Measurements from ENCODE around the gene TDRD10. TPM values are rescaled to one million over a fixed set of nuclear protein-coding genes. Genes with fewer than 3 reads are reported as not detected.

The TDRD10 gene
- total and polyA plus RNA-seq, 8 donors, result 0.13 to 4.7 (median 0.39) TPM

GRCh38 chr1:154590756-154591155 is 88.7 kb downstream of the TDRD10 start:
- intact Hi-C loops (cut with DNase I), result no loop called here
- no peak for FAIRE-seq
- Histone ChIP-seq H3K4me3 (no peak overlapping the region), H3K27ac (no peak overlapping the region), H3K27me3 (no peaks in the 10 kb centered on the region), H3K4me1 (no peaks in the 10 kb centered on the region), H3K36me3 (peaks cover 10 to 74% (median 72%) of the 10 kb centered on the region in 3 donors), H3K9me3 (no peaks in the 10 kb centered on the region)
- WGBS, 2 donors, result 49 to 59% methylated on average over 5 of the region's 5 CpGs
- no peak for DNase-seq
- no peak for ATAC-seq
- TF ChIP-seq CTCF (IDR thresholded peaks at IDR 0.05), result no peak

GRCh38 chr1:154591206-154591605 is 89.2 kb downstream of the TDRD10 start:
- Histone ChIP-seq H3K27ac (no peak overlapping the region), H3K9me3 (no peaks in the 10 kb centered on the region), H3K27me3 (no peaks in the 10 kb centered on the region), H3K4me1 (no peaks in the 10 kb centered on the region), H3K36me3 (peaks cover 10 to 74% (median 73%) of the 10 kb centered on the region in 3 donors), H3K4me3 (no peak overlapping the region)
- ATAC-seq (no peak), FAIRE-seq (no peak), DNase-seq (no peak)
- 93 to 98% methylated on average over 7 of the region's 7 CpGs for WGBS, 2 donors
- no peak for TF ChIP-seq CTCF (IDR thresholded peaks at IDR 0.05)
- intact Hi-C loops (cut with DNase I), result no loop called here

GRCh38 chr1:154593390-154593789 is 91.4 kb downstream of the TDRD10 start:
- intact Hi-C loops (cut with DNase I), result no loop called here
- Histone ChIP-seq H3K27ac (no peak overlapping the region), H3K27me3 (no peaks in the 10 kb centered on the region), H3K4me3 (no peak overlapping the region), H3K9me3 (no peaks in the 10 kb centered on the region), H3K4me1 (no peaks in the 10 kb centered on the region), H3K36me3 (peaks cover 5 to 73% (median 73%) of the 10 kb centered on the region in 3 donors)
- TF ChIP-seq CTCF (IDR thresholded peaks at IDR 0.05), result no peak
- FAIRE-seq (no peak), DNase-seq (no peak), ATAC-seq (no peak)

- FAIRE-seq (no peak), DNase-seq (no peak), ATAC-seq (no peak)
- no peaks in the 10 kb centered on the region for H3K4me1 ChIP-seq
- peaks cover 0 to 59% (median 59%) of the 10 kb centered on the region in 3 donors for H3K36me3 ChIP-seq
- no peak for TF ChIP-seq CTCF (IDR thresholded peaks at IDR 0.05)
- H3K4me3 ChIP-seq, result no peak overlapping the region
- H3K9me3 ChIP-seq, result no peaks in the 10 kb centered on the region
- no peaks in the 10 kb centered on the region for H3K27me3 ChIP-seq
- no peak overlapping the region for H3K27ac ChIP-seq
- intact Hi-C loops (cut with DNase I), result no loop called here
- 85% methylated on average over 7 of the region's 7 CpGs for WGBS, 2 donors
Measured at GRCh38 chr1:154594811-154595210, 92.8 kb downstream of the TDRD10 start.

GRCh38 chr1:154595621-154596020 is 93.6 kb downstream of the TDRD10 start:
- no peak for TF ChIP-seq CTCF (IDR thresholded peaks at IDR 0.05)
- Histone ChIP-seq H3K36me3 (peaks cover 0 to 54% (median 50%) of the 10 kb centered on the region in 3 donors), H3K9me3 (no peaks in the 10 kb centered on the region), H3K27ac (no peak overlapping the region), H3K4me1 (no peaks in the 10 kb centered on the region), H3K4me3 (no peak overlapping the region), H3K27me3 (no peaks in the 10 kb centered on the region)
- intact Hi-C loops (cut with DNase I), result no loop called here
- WGBS, 2 donors, result 83 to 87% methylated on average over 1 of the region's 1 CpG
- DNase-seq, result no peak
- ATAC-seq, result no peak
- FAIRE-seq, result peak; percentile 56

Other genes starting within 250 kb of the TDRD10 start
- 10 to 100 TPM; 36.7 to 61.1 (median 50.0) TPM for gene HAX1, start 229.6 kb upstream of the TDRD10 start, total RNA-seq
- 10 to 100 TPM; 95.2 to 96.2 TPM for gene HAX1, start 229.6 kb upstream of the TDRD10 start, polyA plus RNA-seq
- gene AQP10, start 181.1 kb upstream of the TDRD10 start, total RNA-seq, result under 1 TPM in 1 of 6 donors, not detected in 5; 0.09 TPM
- under 1 TPM in 1 of 2 donors, not detected in 1; 0.07 TPM for gene AQP10, start 181.1 kb upstream of the TDRD10 start, polyA plus RNA-seq
- 10 to 100 TPM in 1 of 6 donors, 1 to 10 TPM in 5; 3.7 to 14.4 (median 6.1) TPM for gene ATP8B2, start 176.7 kb upstream of the TDRD10 start, total RNA-seq
- 1 to 10 TPM; 6.2 to 9.9 TPM for gene ATP8B2, start 176.7 kb upstream of the TDRD10 start, polyA plus RNA-seq
- 10 to 100 TPM in 2 of 6 donors, 1 to 10 TPM in 4; 2.2 to 12.9 (median 7.1) TPM for gene IL6R, start 96.9 kb upstream of the TDRD10 start, total RNA-seq
- 10 to 100 TPM in 1 of 2 donors, 1 to 10 TPM in 1; 4.3 to 10.3 TPM for gene IL6R, start 96.9 kb upstream of the TDRD10 start, polyA plus RNA-seq
- gene SHE, start 193 bp downstream of the TDRD10 start, total RNA-seq, result 1 to 10 TPM; 1.0 to 2.7 (median 1.8) TPM
- 1 to 10 TPM; 3.0 to 7.3 TPM for gene SHE, start 193 bp downstream of the TDRD10 start, polyA plus RNA-seq
- 10 to 100 TPM; 32.9 to 52.2 (median 38.9) TPM for gene UBE2Q1, start 56.4 kb downstream of the TDRD10 start, total RNA-seq
- 10 to 100 TPM; 22.3 to 39.6 TPM for gene UBE2Q1, start 56.4 kb downstream of the TDRD10 start, polyA plus RNA-seq
- under 1 TPM; 0.32 to 0.90 (median 0.49) TPM for gene CHRNB2, start 65.6 kb downstream of the TDRD10 start, total RNA-seq
- gene CHRNB2, start 65.6 kb downstream of the TDRD10 start, polyA plus RNA-seq, result 1 to 10 TPM; 1.4 to 3.1 TPM
- 10 to 100 TPM; 41.4 to 94.2 (median 49.7) TPM for gene ADAR, start 106.0 kb downstream of the TDRD10 start, total RNA-seq
- 10 to 100 TPM; 19.4 to 31.2 TPM for gene ADAR, start 106.0 kb downstream of the TDRD10 start, polyA plus RNA-seq

All from pancreas (tissue), 10 donors.